NCI-H2196 treated with DMSO at 0.1 percent for 48 hours (cell line): ENCODE results near the gene CEP70.
"Not testable (repeated sequence)": the region's sequence is repeated elsewhere in the genome, so short reads cannot be mapped to it uniquely, and the experiment has no call there.

ENCODE experiments used
- DNase-seq: peaks from one replicate; lab custom pipeline; 2025; ENCODE audit not compliant: unreplicated experiment; lab: John Stamatoyannopoulos, UW

CEP70 gene

DNA sequence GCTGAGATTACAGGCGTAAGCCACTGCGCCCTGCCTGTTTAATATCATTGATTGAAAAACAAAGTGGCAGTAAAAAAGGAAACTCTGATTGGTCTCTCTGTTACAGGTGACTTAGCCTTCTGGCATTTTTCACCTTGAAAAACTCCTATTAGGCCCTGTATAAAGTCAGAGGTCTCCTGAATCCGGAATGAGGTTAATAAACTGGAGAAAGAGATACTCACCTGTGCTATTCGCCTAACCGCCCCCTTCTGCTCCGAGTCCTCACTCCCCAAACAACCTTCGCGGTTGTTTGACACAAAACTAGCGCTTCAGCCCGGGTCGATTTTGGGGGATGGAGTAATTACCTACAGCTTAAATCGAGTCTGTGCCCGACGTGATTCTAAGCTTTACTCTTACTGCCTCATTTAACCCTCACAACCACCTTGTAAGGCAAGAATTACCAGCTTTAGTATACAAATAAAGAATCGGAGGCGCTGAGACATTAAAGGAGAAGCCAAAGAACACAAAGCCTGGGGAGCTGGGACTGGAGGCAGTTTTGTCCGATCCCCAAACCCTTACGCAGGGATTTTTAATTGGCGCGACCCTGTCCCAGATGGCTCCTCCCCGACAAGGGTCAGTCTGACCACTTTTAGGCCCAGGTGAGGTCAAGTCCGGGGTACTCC, 441 bp downstream of the CEP70 start:
- no peak for DNase-seq

- DNase-seq = no peak
These were observed 2.7 kb downstream of the CEP70 start for GRCh38 chr3:138591392-138591791.

- no peak for DNase-seq
These were observed 5.6 kb downstream of the CEP70 start for GRCh38 chr3:138588445-138588844.

DNA sequence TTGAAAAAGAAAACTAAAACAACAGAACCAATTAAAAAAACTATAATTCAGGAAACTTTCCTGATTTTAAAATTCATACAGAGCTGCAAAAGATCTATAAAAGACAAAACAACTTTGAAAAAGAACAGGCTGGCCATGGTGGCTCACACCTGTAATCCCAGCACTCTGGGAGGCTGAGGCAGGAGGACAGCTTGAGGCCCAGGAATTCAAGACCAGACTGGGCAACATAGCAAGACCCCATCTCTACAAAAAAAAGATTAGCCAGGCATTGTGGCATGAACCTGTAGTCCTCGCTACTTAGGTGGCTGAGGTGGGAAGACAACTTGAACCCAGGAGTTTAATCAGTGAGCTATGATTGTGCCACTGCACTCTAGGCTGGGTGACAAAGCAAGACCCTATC, 6.7 kb downstream of the CEP70 start:
- no peak for DNase-seq

DNA sequence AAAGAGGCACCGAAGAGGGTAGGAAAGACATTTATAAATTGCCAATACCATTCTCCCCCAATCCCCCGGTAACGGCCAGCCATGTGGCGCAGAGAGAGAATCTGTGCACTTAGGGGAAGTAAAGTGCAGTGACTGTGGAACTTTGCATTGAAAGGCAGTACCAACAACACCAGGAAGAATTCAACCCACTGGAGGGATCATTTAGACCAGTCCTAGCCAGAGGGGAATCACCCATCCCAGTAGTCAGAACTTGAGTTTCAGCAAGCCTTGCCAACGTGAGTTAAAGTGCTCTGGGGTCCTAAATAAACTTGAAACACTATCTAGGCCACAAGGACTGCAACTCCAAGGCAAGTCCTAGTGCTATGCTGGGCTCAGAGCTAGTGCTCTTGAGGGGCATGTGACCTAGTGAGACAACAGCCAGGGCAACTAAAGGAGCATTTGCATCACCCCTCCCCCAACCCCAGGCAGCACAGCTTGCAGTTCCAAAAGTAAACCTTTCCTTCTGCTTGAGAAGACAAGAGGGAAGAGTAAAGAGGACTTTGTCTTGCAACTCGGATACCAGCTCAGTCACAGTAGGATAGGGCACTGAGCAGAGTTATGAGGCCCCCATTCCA, 15.0 kb downstream of the CEP70 start:
- no peak for DNase-seq

- no peak for DNase-seq
These were observed 15.9 kb downstream of the CEP70 start for GRCh38 chr3:138578141-138578540.

DNA sequence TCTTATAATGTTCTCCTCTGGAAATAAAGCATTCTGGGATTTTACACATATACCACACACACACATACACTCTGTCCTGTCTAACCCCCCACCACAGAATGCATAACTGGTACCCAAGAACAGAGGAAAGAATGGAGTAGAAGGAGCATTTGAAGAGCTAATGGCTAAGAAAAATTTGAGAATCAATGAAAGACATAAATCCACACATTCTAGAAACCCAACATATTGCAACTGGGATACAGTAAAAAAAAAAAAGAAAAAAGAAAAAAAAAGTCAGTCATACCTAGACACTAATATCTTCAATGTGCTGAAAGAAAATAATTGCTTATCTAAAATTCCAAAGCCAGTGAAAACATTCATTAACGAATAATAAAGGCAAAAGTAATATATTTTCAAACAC, 20.9 kb downstream of the CEP70 start:
- DNase-seq = no peak

- not testable (repeated sequence) for DNase-seq
These were observed 24.4 kb downstream of the CEP70 start for GRCh38 chr3:138569624-138570023.

DNA sequence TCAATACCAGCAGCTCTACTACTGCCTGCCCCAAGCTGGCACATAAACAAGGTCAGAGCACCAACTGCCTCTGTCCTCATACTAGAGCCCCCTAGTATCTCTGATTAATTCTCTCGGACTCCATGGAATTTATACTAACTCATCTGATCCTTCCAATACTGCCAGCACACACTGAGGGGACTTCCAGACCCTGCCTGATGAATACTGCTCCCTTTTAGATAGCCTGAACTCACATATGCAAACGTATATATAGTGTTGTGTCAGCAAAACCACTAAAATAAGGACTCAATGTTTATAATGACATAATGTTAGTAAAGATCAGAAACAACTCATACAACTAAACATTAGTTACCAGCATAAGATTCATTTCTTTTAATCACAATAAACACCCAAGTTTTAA, 25.0 kb downstream of the CEP70 start:
- DNase-seq = no peak

GRCh38 chr3:138567403-138567802, 26.7 kb downstream of the CEP70 start:
- DNase-seq = no peak

DNA sequence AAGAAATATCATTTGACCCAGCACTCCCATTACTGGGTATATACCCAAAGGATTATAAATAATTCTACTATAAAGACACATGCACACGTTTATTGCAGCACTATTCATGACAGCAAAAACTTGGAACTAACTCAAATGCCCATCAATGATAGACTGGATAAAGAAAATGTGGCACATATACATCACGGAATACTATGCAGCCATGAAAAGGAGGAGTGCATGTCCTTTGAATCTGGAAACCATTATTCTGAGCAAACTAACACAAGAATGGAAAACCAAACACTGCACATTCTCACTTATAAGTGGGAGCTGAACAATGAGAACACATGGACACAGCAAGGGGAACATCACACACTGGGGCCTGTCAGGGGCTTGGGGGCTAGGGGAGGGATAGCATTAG, 27.8 kb downstream of the CEP70 start:
- not testable (repeated sequence) for DNase-seq

- DNase-seq = not testable (repeated sequence)
These were observed 31.2 kb downstream of the CEP70 start for GRCh38 chr3:138562902-138563301.

GRCh38 chr3:138560501-138560900, 33.6 kb downstream of the CEP70 start:
- no peak for DNase-seq

GRCh38 chr3:138559134-138559533, 34.9 kb downstream of the CEP70 start:
- no peak for DNase-seq

- not testable (repeated sequence) for DNase-seq
These were observed 39.3 kb downstream of the CEP70 start for GRCh38 chr3:138554775-138555174.

DNA sequence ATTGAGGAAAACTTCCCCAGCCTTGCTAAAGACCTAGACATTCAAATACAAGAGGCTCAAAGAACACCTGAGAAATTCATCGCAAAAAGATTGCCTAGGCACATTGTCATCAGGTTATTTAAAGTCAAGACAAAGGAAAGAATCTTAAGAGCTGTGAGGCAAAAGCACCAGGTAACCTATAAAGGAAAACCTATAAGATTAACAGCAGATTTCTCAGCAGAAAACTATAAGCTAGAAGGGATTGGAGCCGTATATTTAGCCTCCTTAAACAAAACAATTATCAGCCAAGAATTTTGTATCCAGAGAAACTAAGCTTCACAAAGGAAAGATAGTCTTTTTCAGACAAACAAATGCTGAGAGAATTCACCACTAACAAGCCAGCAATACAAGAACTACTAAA, 43.1 kb downstream of the CEP70 start:
- DNase-seq = not testable (repeated sequence)

GRCh38 chr3:138549179-138549977, 44.7 kb downstream of the CEP70 start:
- no peak for DNase-seq

DNA sequence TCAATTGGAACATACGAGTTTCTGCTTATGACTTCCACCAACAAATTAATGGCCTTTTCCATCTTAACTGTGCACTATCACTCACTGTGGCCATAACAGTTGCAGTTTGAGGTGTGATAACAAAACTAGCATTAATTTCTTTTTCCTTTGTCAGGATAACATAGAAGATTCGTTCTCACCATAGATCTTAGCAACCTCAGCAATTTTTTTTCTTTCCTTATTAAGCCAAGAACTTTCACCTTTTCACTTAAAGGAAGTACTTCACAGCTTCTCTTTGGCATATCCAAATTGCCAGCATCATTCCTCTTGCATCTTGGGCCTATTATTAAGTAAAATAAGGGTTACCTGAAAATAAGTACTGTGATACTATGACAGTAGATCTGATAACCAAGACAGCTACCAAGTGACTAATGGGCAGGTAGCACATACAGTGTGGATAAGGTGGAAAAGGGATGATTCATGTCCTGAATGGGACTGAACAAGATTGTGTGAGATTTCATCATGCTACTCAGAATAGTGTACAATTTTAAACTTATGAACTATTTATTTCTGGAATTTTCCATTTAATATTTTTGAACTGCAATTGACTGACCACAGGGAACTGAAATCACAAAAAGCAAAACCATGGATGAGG, 46.6 kb downstream of the CEP70 start:
- DNase-seq = no peak

GRCh38 chr3:138544546-138544945, 49.5 kb downstream of the CEP70 start:
- no peak for DNase-seq

- no peak for DNase-seq
These were observed 51.1 kb downstream of the CEP70 start for GRCh38 chr3:138542977-138543376.

DNA sequence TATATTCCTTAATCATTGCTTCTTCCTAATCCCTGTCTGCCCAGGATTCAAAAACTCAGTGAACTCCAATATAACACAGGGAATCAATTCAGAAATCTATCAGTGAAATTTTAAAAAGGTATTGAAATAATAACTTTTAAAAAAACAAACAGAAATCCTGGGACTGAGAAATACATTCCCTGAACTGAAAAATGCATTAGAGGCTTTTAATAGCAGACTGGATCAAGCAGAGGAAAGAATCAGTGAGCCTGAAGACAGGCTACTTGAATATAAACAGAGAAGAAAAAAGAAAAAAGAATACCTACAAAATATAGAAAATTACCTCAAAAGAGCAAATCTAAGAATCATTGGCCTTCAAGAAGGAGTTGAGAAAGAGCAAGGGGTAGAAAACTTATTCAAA, 54.7 kb downstream of the CEP70 start:
- no peak for DNase-seq

- not testable (repeated sequence) for DNase-seq
These were observed 72.6 kb downstream of the CEP70 start for GRCh38 chr3:138521445-138521844.
